ENCODE results near the gene GAD1. TPM values are rescaled to one million over a fixed set of nuclear protein-coding genes. Genes with fewer than 3 reads are reported as not detected.

Gene GAD1
- total and polyA plus RNA-seq, 5 donors from 2014 or later, result not detected

GRCh38 chr2:170819680-170820664, 3.3 kb downstream of the GAD1 start:
- Histone ChIP-seq H3K4me1 (ENCODE audit: control insufficient read depth, insufficient read depth, low read length, poor library complexity, severe bottlenecking) (peaks cover 72% of the 10 kb centered on the region), H3K27me3 (ENCODE audit: control insufficient read depth, insufficient read depth, low read length) (peaks cover 41% of the 10 kb centered on the region), H3K27ac (ENCODE audit: insufficient read depth, low read length, poor library complexity, severe bottlenecking) (no peak overlapping the region), H3K4me3 (ENCODE audit: low read depth, low read length) (peak overlapping the region; percentile 88), H3K9me3 (ENCODE audit: control insufficient read depth in 2 of 2, low read length in 2 of 2) (no peaks in the 10 kb centered on the region), H3K36me3 (ENCODE audit: control insufficient read depth, insufficient read depth, low read length) (no peaks in the 10 kb centered on the region)
- H3K4me1 Mint-ChIP-seq, result peaks cover 16 to 73% (median 23%) of the 10 kb centered on the region in 4 donors
- H3K4me3 Mint-ChIP-seq, result peak overlapping the region; percentile 82 to 92 (median 85)
- DNase-seq (peak in 1 of 3 donors; percentile 29), ATAC-seq (ENCODE audit: low read depth in 2 of 2) (no peak)
- peaks cover 0 to 4% (median 0%) of the 10 kb centered on the region in 7 donors for H3K9me3 Mint-ChIP-seq
- peak overlapping the region in 1 of 3 donors; percentile 4 for H3K27ac Mint-ChIP-seq
- peaks cover 78% of the 10 kb centered on the region for H3K27me3 Mint-ChIP-seq
- no peaks in the 10 kb centered on the region for H3K36me3 Mint-ChIP-seq

GRCh38 chr2:170820757-170821530, 4.3 kb downstream of the GAD1 start:
- H3K27me3 ChIP-seq (ENCODE audit: control insufficient read depth, insufficient read depth, low read length), result peaks cover 41% of the 10 kb centered on the region
- Mint-ChIP-seq H3K4me3 (peak overlapping the region; percentile 82 to 92 (median 85)), H3K27me3 (peaks cover 78% of the 10 kb centered on the region), H3K4me1 (peaks cover 12 to 64% (median 18%) of the 10 kb centered on the region in 4 donors), H3K9me3 (peaks cover 0 to 5% (median 0%) of the 10 kb centered on the region in 7 donors), H3K27ac (peak overlapping the region in 1 of 3 donors; percentile 4), H3K36me3 (no peaks in the 10 kb centered on the region)
- no peak overlapping the region for H3K27ac ChIP-seq (ENCODE audit: insufficient read depth, low read length, poor library complexity, severe bottlenecking)
- peaks cover 65% of the 10 kb centered on the region for H3K4me1 ChIP-seq (ENCODE audit: control insufficient read depth, insufficient read depth, low read length, poor library complexity, severe bottlenecking)
- no peaks in the 10 kb centered on the region for H3K36me3 ChIP-seq (ENCODE audit: control insufficient read depth, insufficient read depth, low read length)
- H3K9me3 ChIP-seq (ENCODE audit: control insufficient read depth in 2 of 2, low read length in 2 of 2), result no peaks in the 10 kb centered on the region
- ATAC-seq (ENCODE audit: low read depth in 2 of 2) (peak; percentile 53 to 68), DNase-seq (peak in 2 of 3 donors; percentile 49 to 78)
- H3K4me3 ChIP-seq (ENCODE audit: low read depth, low read length), result peak overlapping the region; percentile 88

- H3K4me1 Mint-ChIP-seq, result peaks cover 12 to 60% (median 18%) of the 10 kb centered on the region in 4 donors
- H3K4me3 Mint-ChIP-seq, result peak overlapping the region; percentile 16 to 87 (median 82)
- H3K9me3 Mint-ChIP-seq, result peaks cover 0 to 5% (median 0%) of the 10 kb centered on the region in 7 donors
- Histone ChIP-seq H3K36me3 (ENCODE audit: control insufficient read depth, insufficient read depth, low read length) (no peaks in the 10 kb centered on the region), H3K27ac (ENCODE audit: insufficient read depth, low read length, poor library complexity, severe bottlenecking) (no peak overlapping the region), H3K27me3 (ENCODE audit: control insufficient read depth, insufficient read depth, low read length) (peaks cover 41% of the 10 kb centered on the region), H3K4me3 (ENCODE audit: low read depth, low read length) (peak overlapping the region; percentile 88), H3K9me3 (ENCODE audit: control insufficient read depth in 2 of 2, low read length in 2 of 2) (no peaks in the 10 kb centered on the region), H3K4me1 (ENCODE audit: control insufficient read depth, insufficient read depth, low read length, poor library complexity, severe bottlenecking) (peaks cover 57% of the 10 kb centered on the region)
- ATAC-seq (ENCODE audit: low read depth in 2 of 2), result no peak
- H3K27me3 Mint-ChIP-seq, result peaks cover 78% of the 10 kb centered on the region
- no peaks in the 10 kb centered on the region for H3K36me3 Mint-ChIP-seq
- DNase-seq, result no peak
- peak overlapping the region in 1 of 3 donors; percentile 69 for H3K27ac Mint-ChIP-seq
These were observed 5.0 kb downstream of the GAD1 start for GRCh38 chr2:170821531-170822289.

GRCh38 chr2:170822290-170823087, 5.8 kb downstream of the GAD1 start:
- peak; percentile 31 to 38 for ATAC-seq (ENCODE audit: low read depth in 2 of 2)
- Histone ChIP-seq H3K27ac (ENCODE audit: insufficient read depth, low read length, poor library complexity, severe bottlenecking) (no peak overlapping the region), H3K36me3 (ENCODE audit: control insufficient read depth, insufficient read depth, low read length) (no peaks in the 10 kb centered on the region), H3K27me3 (ENCODE audit: control insufficient read depth, insufficient read depth, low read length) (peaks cover 44% of the 10 kb centered on the region), H3K9me3 (ENCODE audit: control insufficient read depth in 2 of 2, low read length in 2 of 2) (no peaks in the 10 kb centered on the region), H3K4me1 (ENCODE audit: control insufficient read depth, insufficient read depth, low read length, poor library complexity, severe bottlenecking) (peaks cover 49% of the 10 kb centered on the region), H3K4me3 (ENCODE audit: low read depth, low read length) (no peak overlapping the region)
- Mint-ChIP-seq H3K27ac (peak overlapping the region in 1 of 3 donors; percentile 74), H3K4me1 (peaks cover 12 to 56% (median 18%) of the 10 kb centered on the region in 4 donors), H3K27me3 (peaks cover 74% of the 10 kb centered on the region), H3K4me3 (peak overlapping the region in 3 of 4 donors; percentile 70 to 83 (median 74)), H3K9me3 (peaks cover 0 to 7% (median 0%) of the 10 kb centered on the region in 7 donors), H3K36me3 (no peaks in the 10 kb centered on the region)
- peak in 1 of 3 donors; percentile 38 for DNase-seq

GRCh38 chr2:170823088-170823897, 6.6 kb downstream of the GAD1 start:
- Mint-ChIP-seq H3K27me3 (peaks cover 70% of the 10 kb centered on the region), H3K9me3 (peaks cover 0 to 7% (median 0%) of the 10 kb centered on the region in 7 donors), H3K4me3 (peak overlapping the region in 3 of 4 donors; percentile 70 to 83 (median 74)), H3K36me3 (no peaks in the 10 kb centered on the region), H3K4me1 (peaks cover 12 to 47% (median 18%) of the 10 kb centered on the region in 4 donors), H3K27ac (no peak overlapping the region)
- H3K4me1 ChIP-seq (ENCODE audit: control insufficient read depth, insufficient read depth, low read length, poor library complexity, severe bottlenecking), result peaks cover 41% of the 10 kb centered on the region
- H3K27me3 ChIP-seq (ENCODE audit: control insufficient read depth, insufficient read depth, low read length), result peaks cover 41% of the 10 kb centered on the region
- H3K36me3 ChIP-seq (ENCODE audit: control insufficient read depth, insufficient read depth, low read length), result no peaks in the 10 kb centered on the region
- DNase-seq, result no peak
- no peaks in the 10 kb centered on the region for H3K9me3 ChIP-seq (ENCODE audit: control insufficient read depth in 2 of 2, low read length in 2 of 2)
- H3K4me3 ChIP-seq (ENCODE audit: low read depth, low read length), result no peak overlapping the region
- no peak for ATAC-seq (ENCODE audit: low read depth in 2 of 2)
- no peak overlapping the region for H3K27ac ChIP-seq (ENCODE audit: insufficient read depth, low read length, poor library complexity, severe bottlenecking)

GRCh38 chr2:170823898-170824215, 7.2 kb downstream of the GAD1 start:
- Histone ChIP-seq H3K27me3 (ENCODE audit: control insufficient read depth, insufficient read depth, low read length) (peaks cover 41% of the 10 kb centered on the region), H3K36me3 (ENCODE audit: control insufficient read depth, insufficient read depth, low read length) (no peaks in the 10 kb centered on the region), H3K27ac (ENCODE audit: insufficient read depth, low read length, poor library complexity, severe bottlenecking) (no peak overlapping the region), H3K4me1 (ENCODE audit: control insufficient read depth, insufficient read depth, low read length, poor library complexity, severe bottlenecking) (peaks cover 36% of the 10 kb centered on the region), H3K4me3 (ENCODE audit: low read depth, low read length) (no peak overlapping the region), H3K9me3 (ENCODE audit: control insufficient read depth in 2 of 2, low read length in 2 of 2) (no peaks in the 10 kb centered on the region)
- H3K27ac Mint-ChIP-seq, result no peak overlapping the region
- H3K9me3 Mint-ChIP-seq, result peaks cover 0 to 8% (median 0%) of the 10 kb centered on the region in 7 donors
- H3K4me1 Mint-ChIP-seq, result peaks cover 12 to 42% (median 15%) of the 10 kb centered on the region in 4 donors
- no peaks in the 10 kb centered on the region for H3K36me3 Mint-ChIP-seq
- ATAC-seq (ENCODE audit: low read depth in 2 of 2), result no peak
- H3K27me3 Mint-ChIP-seq, result peaks cover 69% of the 10 kb centered on the region
- H3K4me3 Mint-ChIP-seq, result no peak overlapping the region
- DNase-seq, result no peak
